Neuronal stem cell (in vitro differentiated cells): Measurements from ENCODE around the gene GRM8. TPM values are rescaled to one million over a fixed set of nuclear protein-coding genes. Genes with fewer than 3 reads are reported as not detected.
A peak's percentile ranks its signal among the peaks of the same experiment; 100 is the strongest.

Source experiments
- DNase-seq: peaks from one replicate; pipeline ENCODE4 v3.0.0-alpha.2; 2013; ENCODE audit warnings: low spot score
- H2AFZ ChIP-seq: one replicate; pipeline ENCODE4 v1.6.1; 2013; ENCODE audit warnings: mild to moderate bottlenecking, low read length, inconsistent platforms
- H2AK5ac ChIP-seq: 2 replicates; pipeline ENCODE4 v1.6.1; 2013; ENCODE audit warnings: low read depth, mild to moderate bottlenecking, inconsistent platforms, low read length, moderate library complexity, mixed read lengths
- H2BK120ac ChIP-seq: 2 replicates; pipeline ENCODE4 v1.6.1; 2013; ENCODE audit warnings: low read depth, mild to moderate bottlenecking, inconsistent platforms, low read length, moderate library complexity, mixed read lengths
- H2BK12ac ChIP-seq: one replicate; pipeline ENCODE4 v1.6.1; 2013; ENCODE audit warnings: low read length, inconsistent platforms
- H2BK15ac ChIP-seq: 2 replicates; pipeline ENCODE4 v1.6.1; 2013; ENCODE audit warnings: mild to moderate bottlenecking, low read length, inconsistent platforms, mixed read lengths
- H2BK5ac ChIP-seq: one replicate; pipeline ENCODE4 v1.6.1; 2013; ENCODE audit warnings: inconsistent platforms, mild to moderate bottlenecking, low read length, moderate library complexity
- H3K14ac ChIP-seq: one replicate; pipeline ENCODE4 v1.6.1; 2013; ENCODE audit warnings: low read length, inconsistent platforms
- H3K18ac ChIP-seq: 2 replicates; pipeline ENCODE4 v1.6.1; 2013; ENCODE audit warnings: low read length, inconsistent platforms
- H3K23ac ChIP-seq: 2 replicates; pipeline ENCODE4 v1.6.1; 2013; ENCODE audit warnings: low read depth, mild to moderate bottlenecking, mixed read lengths, low read length, inconsistent platforms; ENCODE audit not compliant: poor library complexity
- H3K27ac ChIP-seq: replicated peaks from 3 replicates; pipeline ENCODE4 v1.5.1; 2013; ENCODE audit warnings: low read length, inconsistent platforms
- H3K27me3 ChIP-seq, 3 experiments: 2 replicates each; pipeline ENCODE4 v1.6.1; 2013; ENCODE audit warnings: low read length in 3 of 3, mild to moderate bottlenecking in 2 of 3, inconsistent platforms in 1 of 3, low read depth in 1 of 3, mixed read lengths in 1 of 3, moderate library complexity in 1 of 3; ENCODE audit not compliant: control insufficient read depth in 3 of 3, insufficient read depth in 3 of 3
- H3K36me3 ChIP-seq, 2 donors: replicated peaks in 1 of 2; 2 replicates each; pipeline ENCODE4 v1.6.1; 2013; ENCODE audit warnings: low read length in 2 of 2; ENCODE audit not compliant: control insufficient read depth in 2 of 2, insufficient read depth in 2 of 2
- H3K4ac ChIP-seq: 2 replicates; pipeline ENCODE4 v1.6.1; 2013; ENCODE audit warnings: inconsistent platforms, mild to moderate bottlenecking, low read length, moderate library complexity
- H3K4me1 ChIP-seq, 2 donors: 1 replicate in 1 of 2; 2 replicates in 1 of 2; pipeline ENCODE4 v1.6.1; 2013; ENCODE audit warnings: low read length in 2 of 2, low read depth in 1 of 2; ENCODE audit not compliant: control insufficient read depth in 2 of 2, insufficient read depth in 1 of 2
- H3K4me2 ChIP-seq: one replicate; pipeline ENCODE4 v1.6.1; 2013; ENCODE audit warnings: mild to moderate bottlenecking, low read length, inconsistent platforms; ENCODE audit not compliant: insufficient read depth, poor library complexity, severe bottlenecking
- H3K4me3 ChIP-seq, 2 donors: 2 replicates each; pipeline ENCODE4 v1.5.1; 2013; ENCODE audit warnings: low read length in 2 of 2, mild to moderate bottlenecking in 2 of 2, inconsistent platforms in 1 of 2, moderate library complexity in 1 of 2
- H3K79me1 ChIP-seq: one replicate; pipeline ENCODE4 v1.6.1; 2013; ENCODE audit warnings: low read depth, mild to moderate bottlenecking, inconsistent platforms, low read length, moderate library complexity
- H3K9ac ChIP-seq: one replicate; pipeline ENCODE4 v1.6.1; 2013; ENCODE audit warnings: mild to moderate bottlenecking, low read depth, low read length, inconsistent platforms; ENCODE audit not compliant: poor library complexity
- H3K9me3 ChIP-seq, 2 donors: replicated peaks in 1 of 2; 2 replicates each; pipeline versions ENCODE3 to v1.6.1; 2013; ENCODE audit warnings: low read length in 2 of 2, mild to moderate bottlenecking in 2 of 2, inconsistent platforms in 1 of 2, low read depth in 1 of 2, mixed read lengths in 1 of 2, moderate library complexity in 1 of 2; ENCODE audit not compliant: control insufficient read depth in 2 of 2, insufficient read depth in 1 of 2
- H4K8ac ChIP-seq: one replicate; pipeline ENCODE4 v1.6.1; 2013; ENCODE audit warnings: low read depth, mild to moderate bottlenecking, inconsistent platforms, low read length, moderate library complexity
- H4K91ac ChIP-seq: one replicate; pipeline ENCODE4 v1.6.1; 2013; ENCODE audit warnings: low read length, low read depth, mild to moderate bottlenecking, inconsistent platforms; ENCODE audit not compliant: poor library complexity
- WGBS, 2 donors: extraction: QIAGEN DNeasy Blood & Tissue Kit; methylation state at CpG; one replicate each; pipeline ENCODE4 v1.1.7; 2013; ENCODE audit warnings: missing lambda C conversion rate in 2 of 2, mixed read lengths in 1 of 2; ENCODE audit not compliant: insufficient read length in 2 of 2, insufficient replicate concordance in 1 of 2; ENCODE audit errors: extremely low coverage in 2 of 2; 5-methylcytosine and 5-hydroxymethylcytosine counted together
- polyA plus RNA-seq, 2 experiments: library from polyadenylated mRNA; stranded (reverse); fragments of 200-250 nt; gene quantifications; one replicate each; pipeline ENCODE4 v1.2.3, GENCODE V29; 2013

Gene GRM8
- 1.8 TPM for polyA plus RNA-seq (2013, experiment 1 of 2)
- polyA plus RNA-seq (2013, experiment 2 of 2): 1.7 TPM

- H2BK15ac ChIP-seq: no peak within 1 kb of the TSS
- peak; percentile 73 for DNase-seq
- H3K27me3 ChIP-seq: peaks cover 7 to 53% (median 29%) of the 10 kb centered on the region in 3 experiments
- peak within 1 kb of the TSS; percentile 78 for H3K9ac ChIP-seq
- no peak within 1 kb of the TSS for H2AK5ac ChIP-seq
- H2BK120ac ChIP-seq: no peak within 1 kb of the TSS
- H4K91ac ChIP-seq: no peak within 1 kb of the TSS
- no peaks in the 10 kb centered on the region for H3K9me3 ChIP-seq
- H2BK5ac ChIP-seq: peak within 1 kb of the TSS; percentile 21
- WGBS, 2 donors: no CpG with 5 or more reads among the region's 62 CpGs
- H3K14ac ChIP-seq: no peak within 1 kb of the TSS
- peaks cover 5 to 10% of the 10 kb centered on the region in 2 donors for H3K4me1 ChIP-seq
- H3K4me3 ChIP-seq: peak within 1 kb of the TSS; percentile 68 to 86
- H3K4me2 ChIP-seq: peak within 1 kb of the TSS; percentile 98
- H3K23ac ChIP-seq: peak within 1 kb of the TSS; percentile 31
- no peak within 1 kb of the TSS for H3K4ac ChIP-seq
- no peak within 1 kb of the TSS for H4K8ac ChIP-seq
- peak within 1 kb of the TSS; percentile 26 for H2BK12ac ChIP-seq
- peak within 1 kb of the TSS; percentile 100 for H2AFZ ChIP-seq
- H3K27ac ChIP-seq: no peak within 1 kb of the TSS
- peak within 1 kb of the TSS; percentile 88 for H3K18ac ChIP-seq
- no peaks in the 10 kb centered on the region for H3K36me3 ChIP-seq
- no peaks in the 10 kb centered on the region for H3K79me1 ChIP-seq
These were observed at the start of gene GRM8 for GRCh38 chr7:127252778-127253280. Gene GRM8, minus strand, starts transcription at chr7:127252941.

GRCh38 chr7:127290801-127291361 is 38.1 kb upstream of the GRM8 start:
- H2AFZ ChIP-seq: no peak overlapping the region
- H2BK15ac ChIP-seq: no peak overlapping the region
- no peak for DNase-seq
- H3K4me3 ChIP-seq: no peak overlapping the region
- H3K27me3 ChIP-seq: no peaks in the 10 kb centered on the region
- H3K4me2 ChIP-seq: no peak overlapping the region
- no peak overlapping the region for H2BK5ac ChIP-seq
- H3K27ac ChIP-seq: no peak overlapping the region
- H3K4me1 ChIP-seq: peaks cover 0 to 5% of the 10 kb centered on the region in 2 donors
- no peak overlapping the region for H4K8ac ChIP-seq
- H3K23ac ChIP-seq: no peak overlapping the region
- H2BK120ac ChIP-seq: no peak overlapping the region
- H3K18ac ChIP-seq: no peak overlapping the region
- H3K9me3 ChIP-seq: no peaks in the 10 kb centered on the region
- no peak overlapping the region for H3K9ac ChIP-seq
- H3K4ac ChIP-seq: no peak overlapping the region
- H3K36me3 ChIP-seq: no peaks in the 10 kb centered on the region
- H4K91ac ChIP-seq: no peak overlapping the region
- H3K14ac ChIP-seq: no peak overlapping the region
- H2AK5ac ChIP-seq: no peak overlapping the region
- no peaks in the 10 kb centered on the region for H3K79me1 ChIP-seq
- no peak overlapping the region for H2BK12ac ChIP-seq
- no CpG with 5 or more reads among the region's 1 CpG for WGBS, 2 donors

- H3K27ac ChIP-seq: no peak overlapping the region
- no peak overlapping the region for H4K8ac ChIP-seq
- H3K4ac ChIP-seq: no peak overlapping the region
- no peaks in the 10 kb centered on the region for H3K27me3 ChIP-seq
- H2BK12ac ChIP-seq: no peak overlapping the region
- no peaks in the 10 kb centered on the region for H3K36me3 ChIP-seq
- no peak overlapping the region for H2BK120ac ChIP-seq
- H3K9me3 ChIP-seq: no peaks in the 10 kb centered on the region
- H3K4me2 ChIP-seq: no peak overlapping the region
- no peak overlapping the region for H2BK15ac ChIP-seq
- no peak overlapping the region for H3K9ac ChIP-seq
- no peak overlapping the region for H4K91ac ChIP-seq
- no peak overlapping the region for H3K18ac ChIP-seq
- no CpG with 5 or more reads among the region's 5 CpGs for WGBS, 2 donors
- H3K4me3 ChIP-seq: no peak overlapping the region
- no peaks in the 10 kb centered on the region for H3K79me1 ChIP-seq
- no peak overlapping the region for H2AFZ ChIP-seq
- H3K14ac ChIP-seq: no peak overlapping the region
- H2BK5ac ChIP-seq: no peak overlapping the region
- no peak overlapping the region for H3K23ac ChIP-seq
- peaks cover 0 to 5% of the 10 kb centered on the region in 2 donors for H3K4me1 ChIP-seq
- no peak for DNase-seq
- H2AK5ac ChIP-seq: no peak overlapping the region
These were observed 37.4 kb upstream of the GRM8 start for GRCh38 chr7:127290116-127290655.

GRCh38 chr7:127287133-127287532 is 34.4 kb upstream of the GRM8 start:
- Histone ChIP-seq H3K27me3 (no peaks in the 10 kb centered on the region), H3K18ac (no peak overlapping the region), H3K4me2 (no peak overlapping the region), H3K4me1 (peaks cover 0 to 4% of the 10 kb centered on the region in 2 donors), H2BK15ac (no peak overlapping the region), H2BK12ac (no peak overlapping the region), H3K27ac (no peak overlapping the region), H3K14ac (no peak overlapping the region), H3K9ac (no peak overlapping the region), H3K23ac (no peak overlapping the region), H3K9me3 (no peaks in the 10 kb centered on the region), H2AFZ (no peak overlapping the region), H2BK120ac (no peak overlapping the region), H3K4ac (no peak overlapping the region), H2AK5ac (no peak overlapping the region), H3K4me3 (no peak overlapping the region), H3K36me3 (no peaks in the 10 kb centered on the region), H3K79me1 (no peaks in the 10 kb centered on the region), H2BK5ac (no peak overlapping the region), H4K8ac (no peak overlapping the region), H4K91ac (no peak overlapping the region)
- DNase-seq: no peak
- no CpG with 5 or more reads among the region's 6 CpGs for WGBS, 2 donors
